Calu3 (cell line): ENCODE data around the gene SLC35D3. TPM values are rescaled to one million over a fixed set of nuclear protein-coding genes. Genes with fewer than 3 reads are reported as not detected.

Experiments
- BruUV-seq: library from RNA; stranded (reverse); fragments of 400-500 nt; replicated peaks from 2 replicates; lab custom pipeline; 2021; lab: Mats Ljungman, UMichigan
- CTCF ChIA-PET: fragments of 300-600 bp; sonication (Branson Sonifier 250); formaldehyde crosslinking; loops from one replicate; lab custom pipeline; 2022; ENCODE audit warnings: antibody characterized with exemption; lab: Charles Lee
- DNase-seq: peaks from one replicate; pipeline ENCODE4 v3.0.0; 2022
- H3K27ac Mint-ChIP-seq: one replicate; pipeline ENCODE4 v1.8.0; 2022; ENCODE audit warnings: mixed read lengths; ENCODE audit not compliant: unreplicated experiment
- H3K27me3 Mint-ChIP-seq: one replicate; pipeline ENCODE4 v1.8.0; 2022; ENCODE audit warnings: mixed read lengths; ENCODE audit not compliant: unreplicated experiment
- H3K36me3 Mint-ChIP-seq: one replicate; pipeline ENCODE4 v1.8.0; 2022; ENCODE audit warnings: mild to moderate bottlenecking, moderate library complexity, mixed read lengths; ENCODE audit not compliant: insufficient read depth, unreplicated experiment
- H3K4me1 Mint-ChIP-seq: one replicate; pipeline ENCODE4 v1.8.0; 2022; ENCODE audit warnings: mild to moderate bottlenecking, low read depth, mixed read lengths; ENCODE audit not compliant: unreplicated experiment
- H3K4me3 Mint-ChIP-seq: one replicate; pipeline ENCODE4 v1.8.0; 2022; ENCODE audit warnings: mild to moderate bottlenecking, low read depth, moderate library complexity, mixed read lengths; ENCODE audit not compliant: unreplicated experiment
- H3K9me3 Mint-ChIP-seq: one replicate; pipeline ENCODE4 v1.8.0; 2022; ENCODE audit warnings: low read depth, mixed read lengths; ENCODE audit not compliant: unreplicated experiment
- intact Hi-C: fragments of 100-400 bp; cut with micrococcal nuclease; formaldehyde crosslinking; loops from one replicate; pipeline ENCODE4 v1.10.0; 2022; ENCODE audit not compliant: unreplicated experiment
- total RNA-seq: library from RNA; stranded (reverse); gene quantifications from 2 replicates; pipeline ENCODE4 v1.2.3, GENCODE V29; 2022
- TF ChIP-seq, protein P1 (sequence below): fragments of 200-600 bp; IDR thresholded peaks from one replicate; pipeline ENCODE4 v1.8.0; 2022; ENCODE audit warnings: antibody characterized with exemption; ENCODE audit not compliant: unreplicated experiment

The SLC35D3 gene
- total RNA-seq, 1 experiment from 2014 or later: not detected

GRCh38 chr6:136886091-136886490 is 36.0 kb upstream of the SLC35D3 start:
- Mint-ChIP-seq H3K4me1 (no peaks in the 10 kb centered on the region), H3K27ac (no peak overlapping the region), H3K9me3 (no peaks in the 10 kb centered on the region), H3K27me3 (no peaks in the 10 kb centered on the region), H3K4me3 (no peak overlapping the region), H3K36me3 (no peaks in the 10 kb centered on the region)
- CTCF ChIA-PET: interaction anchor here (1.0 kb wide), 1 partner anchor 242 kb away, joined by 3 read pairs; no protein-coding TSS in a partner anchor
- no TSS peak for BruUV-seq
- intact Hi-C loops: no loop called here
- DNase-seq: no peak
- TF ChIP-seq, protein P1, sequence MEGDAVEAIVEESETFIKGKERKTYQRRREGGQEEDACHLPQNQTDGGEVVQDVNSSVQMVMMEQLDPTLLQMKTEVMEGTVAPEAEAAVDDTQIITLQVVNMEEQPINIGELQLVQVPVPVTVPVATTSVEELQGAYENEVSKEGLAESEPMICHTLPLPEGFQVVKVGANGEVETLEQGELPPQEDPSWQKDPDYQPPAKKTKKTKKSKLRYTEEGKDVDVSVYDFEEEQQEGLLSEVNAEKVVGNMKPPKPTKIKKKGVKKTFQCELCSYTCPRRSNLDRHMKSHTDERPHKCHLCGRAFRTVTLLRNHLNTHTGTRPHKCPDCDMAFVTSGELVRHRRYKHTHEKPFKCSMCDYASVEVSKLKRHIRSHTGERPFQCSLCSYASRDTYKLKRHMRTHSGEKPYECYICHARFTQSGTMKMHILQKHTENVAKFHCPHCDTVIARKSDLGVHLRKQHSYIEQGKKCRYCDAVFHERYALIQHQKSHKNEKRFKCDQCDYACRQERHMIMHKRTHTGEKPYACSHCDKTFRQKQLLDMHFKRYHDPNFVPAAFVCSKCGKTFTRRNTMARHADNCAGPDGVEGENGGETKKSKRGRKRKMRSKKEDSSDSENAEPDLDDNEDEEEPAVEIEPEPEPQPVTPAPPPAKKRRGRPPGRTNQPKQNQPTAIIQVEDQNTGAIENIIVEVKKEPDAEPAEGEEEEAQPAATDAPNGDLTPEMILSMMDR: no peak

DNA sequence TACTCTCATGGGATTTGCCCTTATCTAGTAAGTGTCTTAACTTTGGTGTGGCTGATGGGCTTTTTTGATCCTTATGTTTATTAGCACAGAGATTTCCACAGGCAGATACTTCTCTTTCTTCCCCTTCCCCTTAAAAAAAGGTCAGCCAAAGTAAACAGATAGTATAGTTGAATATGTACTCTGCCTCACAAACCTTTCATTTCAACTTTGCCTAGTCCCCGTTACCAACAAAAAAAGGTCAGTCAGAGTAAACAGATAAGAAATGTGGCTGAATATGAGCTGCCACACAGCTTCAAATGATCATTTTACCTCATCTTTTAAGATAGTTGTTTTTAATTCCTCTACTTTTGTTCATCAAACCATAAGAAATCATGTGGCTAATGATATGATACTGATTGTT is 34.1 kb upstream of the SLC35D3 start:
- TF ChIP-seq, protein P1: no peak
- no peaks in the 10 kb centered on the region for H3K4me1 Mint-ChIP-seq
- DNase-seq: no peak
- H3K36me3 Mint-ChIP-seq: no peaks in the 10 kb centered on the region
- no peaks in the 10 kb centered on the region for H3K27me3 Mint-ChIP-seq
- BruUV-seq: no TSS peak
- CTCF ChIA-PET: no interaction called here
- H3K4me3 Mint-ChIP-seq: no peak overlapping the region
- H3K27ac Mint-ChIP-seq: no peak overlapping the region
- intact Hi-C loops: no loop called here
- H3K9me3 Mint-ChIP-seq: no peaks in the 10 kb centered on the region

- CTCF ChIA-PET: no interaction called here
- intact Hi-C loops: no loop called here
- H3K9me3 Mint-ChIP-seq: no peaks in the 10 kb centered on the region
- H3K27ac Mint-ChIP-seq: no peak overlapping the region
- TF ChIP-seq, protein P1: no peak
- no peaks in the 10 kb centered on the region for H3K36me3 Mint-ChIP-seq
- DNase-seq: no peak
- no peaks in the 10 kb centered on the region for H3K27me3 Mint-ChIP-seq
- no peak overlapping the region for H3K4me3 Mint-ChIP-seq
- no peaks in the 10 kb centered on the region for H3K4me1 Mint-ChIP-seq
- BruUV-seq: no TSS peak
These were observed 32.6 kb upstream of the SLC35D3 start for GRCh38 chr6:136889271-136890193.

DNA sequence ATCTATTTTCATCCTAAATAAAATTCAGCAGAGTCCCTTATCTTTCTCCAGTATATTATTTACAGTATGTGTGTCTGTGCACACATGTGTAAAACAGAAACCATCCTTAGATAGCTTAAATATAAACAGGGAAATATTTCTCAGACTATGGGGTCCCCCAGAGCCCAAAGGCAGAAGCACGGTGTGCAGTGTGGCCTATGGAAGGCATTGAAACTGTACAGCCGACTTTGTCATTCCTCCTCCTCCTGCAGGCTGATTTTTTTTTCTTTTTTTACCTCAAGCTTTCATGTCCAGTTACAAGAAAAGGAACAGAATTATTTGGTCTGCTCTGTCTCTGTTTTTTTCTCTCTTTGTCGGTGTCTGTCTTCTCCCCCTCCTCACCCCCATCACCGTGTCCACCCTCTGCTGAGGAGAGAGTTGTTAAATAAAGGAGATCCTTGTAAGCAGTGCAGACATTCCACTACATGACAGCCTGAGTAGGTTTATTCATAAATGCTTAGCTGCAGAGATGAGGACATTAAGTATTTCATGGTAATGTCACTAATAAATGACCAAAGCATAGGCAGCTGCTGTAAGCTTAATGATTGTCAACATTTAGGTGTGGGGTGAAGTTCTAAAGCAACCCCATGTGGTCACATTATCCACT is 31.8 kb upstream of the SLC35D3 start:
- Mint-ChIP-seq H3K9me3 (no peaks in the 10 kb centered on the region), H3K27ac (no peak overlapping the region), H3K36me3 (no peaks in the 10 kb centered on the region), H3K27me3 (no peaks in the 10 kb centered on the region), H3K4me1 (no peaks in the 10 kb centered on the region), H3K4me3 (no peak overlapping the region)
- TF ChIP-seq, protein P1: no peak
- intact Hi-C loops: no loop called here
- CTCF ChIA-PET: no interaction called here
- no peak for DNase-seq
- BruUV-seq: no TSS peak
